HepG2 (cell line): ENCODE results near the gene IL17RC. TPM values are rescaled to one million over a fixed set of nuclear protein-coding genes. Genes with fewer than 3 reads are reported as not detected.
A peak's percentile ranks its signal among the peaks of the same experiment; 100 is the strongest.

Experiments used
- ATF1 ChIP-seq: IDR thresholded peaks from 2 replicates; pipeline ENCODE4 v1.6.1; 2016; ENCODE audit warnings: mild to moderate bottlenecking, control low read depth
- ELF4 ChIP-seq: sonication (generic); formaldehyde crosslinking; IDR thresholded peaks from 2 replicates; pipeline ENCODE4 v1.5.0; 2020; ENCODE audit warnings: missing genetic modification reagents, mild to moderate bottlenecking, moderate library complexity, borderline replicate concordance
- FLYWCH1 ChIP-seq: sonication (generic); formaldehyde crosslinking; IDR thresholded peaks from 2 replicates; pipeline ENCODE4 v1.8.1; 2023; ENCODE audit warnings: mild to moderate bottlenecking, missing genetic modification reagents
- HOXA5 ChIP-seq: sonication (generic); formaldehyde crosslinking; IDR thresholded peaks from 2 replicates; pipeline ENCODE4 v1.4.0; 2020; ENCODE audit warnings: missing genetic modification reagents
- KMT2A ChIP-seq: sonication (generic); formaldehyde crosslinking; IDR thresholded peaks from 2 replicates; pipeline ENCODE4 v1.4.0; 2020; ENCODE audit warnings: missing genetic modification reagents
- MEF2D ChIP-seq: sonication (generic); formaldehyde crosslinking; IDR thresholded peaks from 2 replicates; pipeline ENCODE4 v1.5.1; 2020; ENCODE audit warnings: mild to moderate bottlenecking, missing genetic modification reagents
- SNRNP70 ChIP-seq: fragments of 200-400 bp; formaldehyde crosslinking; IDR thresholded peaks from 2 replicates; pipeline ENCODE4 v1.6.1; 2017; ENCODE audit warnings: mild to moderate bottlenecking, low read depth, low read length, moderate library complexity
- SRY ChIP-seq: sonication (generic); formaldehyde crosslinking; IDR thresholded peaks from 2 replicates; pipeline ENCODE4 v1.8.0; 2022; ENCODE audit warnings: mild to moderate bottlenecking, missing genetic modification reagents
- TBX3 ChIP-seq: fragments of 450-650 bp; IDR thresholded peaks from 2 replicates; pipeline ENCODE4 v1.6.1; 2017; ENCODE audit warnings: antibody characterized with exemption, mild to moderate bottlenecking, inconsistent platforms, borderline replicate concordance
- TGIF2 ChIP-seq: IDR thresholded peaks from 2 replicates; pipeline ENCODE4 v1.6.1; 2016; ENCODE audit warnings: control low read depth, missing compliant biosample characterization
- TRIM22 ChIP-seq: fragments of 450-650 bp; IDR thresholded peaks from 2 replicates; pipeline ENCODE4 v1.6.1; 2017
- YY1 ChIP-seq: IDR thresholded peaks from 2 replicates; pipeline ENCODE4 v1.6.1; 2011; ENCODE audit warnings: low read length, low read depth, moderate library complexity, mild to moderate bottlenecking; ENCODE audit not compliant: insufficient read depth, insufficient replicate concordance
- ZNF138 ChIP-seq: sonication (generic); formaldehyde crosslinking; IDR thresholded peaks from 2 replicates; pipeline ENCODE4 v1.5.0; 2020; ENCODE audit warnings: mild to moderate bottlenecking, low read depth, missing genetic modification reagents
- ZNF331 ChIP-seq: sonication (generic); formaldehyde crosslinking; IDR thresholded peaks from 2 replicates; pipeline ENCODE4 v1.4.0; 2020; ENCODE audit warnings: missing genetic modification reagents
- ZNF350 ChIP-seq: sonication (generic); formaldehyde crosslinking; IDR thresholded peaks from 2 replicates; pipeline ENCODE4 v1.4.0; 2020; ENCODE audit warnings: mild to moderate bottlenecking, low read depth, missing genetic modification reagents, borderline replicate concordance
- ZNF430 ChIP-seq: sonication (generic); formaldehyde crosslinking; IDR thresholded peaks from 2 replicates; pipeline ENCODE4 v1.9.0; 2021; ENCODE audit warnings: mild to moderate bottlenecking, missing genetic modification reagents
- ZNF724P ChIP-seq: sonication (generic); formaldehyde crosslinking; IDR thresholded peaks from 2 replicates; pipeline ENCODE4 v1.8.0; 2022; ENCODE audit warnings: missing genetic modification reagents, borderline replicate concordance
- ZNF790 ChIP-seq: sonication (generic); formaldehyde crosslinking; IDR thresholded peaks from 2 replicates; pipeline ENCODE4 v1.8.0; 2022; ENCODE audit warnings: missing genetic modification reagents, mild to moderate bottlenecking, borderline replicate concordance
- ZNF83 ChIP-seq: sonication (generic); formaldehyde crosslinking; IDR thresholded peaks from 2 replicates; pipeline ENCODE4 v1.4.0; 2020; ENCODE audit warnings: missing genetic modification reagents, mild to moderate bottlenecking, borderline replicate concordance
- polyA plus RNA-seq, 8 experiments: library from polyadenylated mRNA; depleted of rRNA in 3 of 8; stranded (reverse) in 7 of 8; unstranded in 1 of 8; fragments of >200 nt; fragmentation: Illumina TruSeq in 4 of 8; extraction: Trizol in 4 of 8; gene quantifications; 2 replicates each; pipeline versions ENCODE4 v1.2.1 to v1.2.3, GENCODE V29; 2011 to 2016; ENCODE audit warnings: low read depth in 4 of 8, missing spikeins in 1 of 8, mixed read lengths in 1 of 8; ENCODE audit not compliant: insufficient read depth in 1 of 8
- total RNA-seq, 5 experiments: library from RNA; depleted of rRNA; stranded (reverse); fragments of >200 nt; fragmentation: Illumina TruSeq; extraction: Trizol; gene quantifications; 2 replicates each; pipeline ENCODE4 v1.2.3, GENCODE V29; 2016; ENCODE audit warnings: low read depth in 1 of 5
- TF ChIP-seq, protein P1 (sequence below): sonication (generic); formaldehyde crosslinking; IDR thresholded peaks from 2 replicates; pipeline ENCODE4 v1.8.1; 2023; ENCODE audit warnings: mild to moderate bottlenecking, missing genetic modification reagents
- TF ChIP-seq, protein P2 (sequence below): sonication (generic); formaldehyde crosslinking; IDR thresholded peaks from 2 replicates; pipeline ENCODE4 v1.5.0; 2020; ENCODE audit warnings: mild to moderate bottlenecking, missing genetic modification reagents
- TF ChIP-seq, protein P3 (sequence below): sonication (generic); formaldehyde crosslinking; IDR thresholded peaks from 2 replicates; pipeline ENCODE4 v1.5.1; 2020; ENCODE audit warnings: missing genetic modification reagents, mild to moderate bottlenecking, borderline replicate concordance
- TF ChIP-seq, protein P4 (sequence below): sonication (generic); formaldehyde crosslinking; IDR thresholded peaks from 2 replicates; pipeline ENCODE4 v1.8.0; 2022; ENCODE audit warnings: mild to moderate bottlenecking, missing genetic modification reagents, moderate library complexity

The IL17RC gene
- total and polyA plus RNA-seq, 2 of the 13 experiments (the other 11 are each of a cell fraction or from before 2014, with no cell fraction given) = 20.7 to 24.0 TPM

- TF ChIP-seq TRIM22 (no peak), ZNF724P (CRISPR knock-in tag) (0 out of 2 replicates have a peak, but pooled peaks have one; percentile 76), MEF2D (CRISPR knock-in tag) (no peak), YY1 (peak; percentile 61), ZNF430 (peak; percentile 58; the same call in 1 of the 2 replicates), ATF1 (CRISPR knock-in tag) (no peak), KMT2A (CRISPR knock-in tag) (peak; percentile 88), SRY (CRISPR knock-in tag) (peak; percentile 85; the same call in 1 of the 2 replicates), FLYWCH1 (no peak), HOXA5 (CRISPR knock-in tag) (peak; percentile 90), ZNF331 (CRISPR knock-in tag) (peak; percentile 77), TBX3 (no peak), ZNF790 (CRISPR knock-in tag) (no peak), SNRNP70 (no peak), ELF4 (CRISPR knock-in tag) (0 out of 2 replicates have a peak, but pooled peaks have one; percentile 39), ZNF350 (no peak), TGIF2 (CRISPR knock-in tag) (peak; percentile 90), ZNF138 (CRISPR knock-in tag) (no peak), ZNF83 (CRISPR knock-in tag) (0 out of 2 replicates have a peak, but pooled peaks have one; percentile 41)
- TF ChIP-seq, protein P1, sequence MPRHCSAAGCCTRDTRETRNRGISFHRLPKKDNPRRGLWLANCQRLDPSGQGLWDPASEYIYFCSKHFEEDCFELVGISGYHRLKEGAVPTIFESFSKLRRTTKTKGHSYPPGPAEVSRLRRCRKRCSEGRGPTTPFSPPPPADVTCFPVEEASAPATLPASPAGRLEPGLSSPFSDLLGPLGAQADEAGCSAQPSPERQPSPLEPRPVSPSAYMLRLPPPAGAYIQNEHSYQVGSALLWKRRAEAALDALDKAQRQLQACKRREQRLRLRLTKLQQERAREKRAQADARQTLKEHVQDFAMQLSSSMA (CRISPR knock-in tag) = no peak
- TF ChIP-seq, protein P2, sequence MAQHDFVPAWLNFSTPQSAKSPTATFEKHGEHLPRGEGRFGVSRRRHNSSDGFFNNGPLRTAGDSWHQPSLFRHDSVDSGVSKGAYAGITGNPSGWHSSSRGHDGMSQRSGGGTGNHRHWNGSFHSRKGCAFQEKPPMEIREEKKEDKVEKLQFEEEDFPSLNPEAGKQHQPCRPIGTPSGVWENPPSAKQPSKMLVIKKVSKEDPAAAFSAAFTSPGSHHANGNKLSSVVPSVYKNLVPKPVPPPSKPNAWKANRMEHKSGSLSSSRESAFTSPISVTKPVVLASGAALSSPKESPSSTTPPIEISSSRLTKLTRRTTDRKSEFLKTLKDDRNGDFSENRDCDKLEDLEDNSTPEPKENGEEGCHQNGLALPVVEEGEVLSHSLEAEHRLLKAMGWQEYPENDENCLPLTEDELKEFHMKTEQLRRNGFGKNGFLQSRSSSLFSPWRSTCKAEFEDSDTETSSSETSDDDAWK (CRISPR knock-in tag) = no peak
- TF ChIP-seq, protein P3, sequence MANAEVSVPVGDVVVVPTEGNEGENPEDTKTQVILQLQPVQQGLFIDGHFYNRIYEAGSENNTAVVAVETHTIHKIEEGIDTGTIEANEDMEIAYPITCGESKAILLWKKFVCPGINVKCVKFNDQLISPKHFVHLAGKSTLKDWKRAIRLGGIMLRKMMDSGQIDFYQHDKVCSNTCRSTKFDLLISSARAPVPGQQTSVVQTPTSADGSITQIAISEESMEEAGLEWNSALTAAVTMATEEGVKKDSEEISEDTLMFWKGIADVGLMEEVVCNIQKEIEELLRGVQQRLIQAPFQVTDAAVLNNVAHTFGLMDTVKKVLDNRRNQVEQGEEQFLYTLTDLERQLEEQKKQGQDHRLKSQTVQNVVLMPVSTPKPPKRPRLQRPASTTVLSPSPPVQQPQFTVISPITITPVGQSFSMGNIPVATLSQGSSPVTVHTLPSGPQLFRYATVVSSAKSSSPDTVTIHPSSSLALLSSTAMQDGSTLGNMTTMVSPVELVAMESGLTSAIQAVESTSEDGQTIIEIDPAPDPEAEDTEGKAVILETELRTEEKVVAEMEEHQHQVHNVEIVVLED = peak; percentile 73
- TF ChIP-seq, protein P4, sequence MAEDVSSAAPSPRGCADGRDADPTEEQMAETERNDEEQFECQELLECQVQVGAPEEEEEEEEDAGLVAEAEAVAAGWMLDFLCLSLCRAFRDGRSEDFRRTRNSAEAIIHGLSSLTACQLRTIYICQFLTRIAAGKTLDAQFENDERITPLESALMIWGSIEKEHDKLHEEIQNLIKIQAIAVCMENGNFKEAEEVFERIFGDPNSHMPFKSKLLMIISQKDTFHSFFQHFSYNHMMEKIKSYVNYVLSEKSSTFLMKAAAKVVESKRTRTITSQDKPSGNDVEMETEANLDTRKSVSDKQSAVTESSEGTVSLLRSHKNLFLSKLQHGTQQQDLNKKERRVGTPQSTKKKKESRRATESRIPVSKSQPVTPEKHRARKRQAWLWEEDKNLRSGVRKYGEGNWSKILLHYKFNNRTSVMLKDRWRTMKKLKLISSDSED (CRISPR knock-in tag) = no peak
Measured at GRCh38 chr3:9947025-9947995, 30.4 kb downstream of the IL17RC start (continued).
